HepG2 (cell line): ENCODE measurements around the gene TANGO6. TPM values are rescaled to one million over a fixed set of nuclear protein-coding genes. Genes with fewer than 3 reads are reported as not detected.

Experiments used
- ARNT2 ChIP-seq: sonication (generic); formaldehyde crosslinking; IDR thresholded peaks from 2 replicates; pipeline ENCODE4 v1.8.0; 2022; ENCODE audit warnings: mild to moderate bottlenecking, low read depth, missing genetic modification reagents, moderate library complexity
- DNMT3B ChIP-seq: conservative IDR thresholded peaks from 2 replicates; pipeline ENCODE4 v1.6.1; 2016; ENCODE audit warnings: missing biosample characterization, control low read depth
- FOSL2 ChIP-seq: sonication (generic); formaldehyde crosslinking; IDR thresholded peaks from 2 replicates; pipeline ENCODE4 v1.4.0; 2020; ENCODE audit warnings: missing genetic modification reagents
- FOXA3 ChIP-seq: IDR thresholded peaks from 2 replicates; pipeline ENCODE4 v1.6.1; 2016; ENCODE audit warnings: missing genetic modification reagents, missing compliant biosample characterization
- GABPA ChIP-seq, 2 experiments: IDR thresholded peaks; 2 replicates each; pipeline ENCODE4 v1.6.1; 2011 to 2016; ENCODE audit warnings: low read depth in 2 of 2, low read length in 1 of 2, missing biosample characterization in 1 of 2, missing genetic modification characterization in 1 of 2
- HNF1A ChIP-seq, 2 experiments: sonication (generic) in 1 of 2; formaldehyde crosslinking in 1 of 2; IDR thresholded peaks; 2 replicates each; pipeline versions ENCODE4 v1.4.0 to v1.6.1; 2016 to 2020; ENCODE audit warnings: borderline replicate concordance in 1 of 2, low read depth in 1 of 2, mild to moderate bottlenecking in 1 of 2, missing genetic modification reagents in 1 of 2
- HNRNPK ChIP-seq: fragments of 200-400 bp; formaldehyde crosslinking; IDR thresholded peaks from 2 replicates; pipeline ENCODE4 v1.6.1; 2018; ENCODE audit warnings: low read length, low read depth, moderate library complexity, mild to moderate bottlenecking; ENCODE audit not compliant: poor library complexity, severe bottlenecking
- IRF2 ChIP-seq: IDR thresholded peaks from 2 replicates; pipeline ENCODE4 v1.6.1; 2018; ENCODE audit warnings: missing genetic modification reagents, missing compliant biosample characterization
- MXD3 ChIP-seq: IDR thresholded peaks from 2 replicates; pipeline ENCODE4 v1.6.1; 2016; ENCODE audit warnings: mild to moderate bottlenecking, missing biosample characterization, missing genetic modification reagents
- NFE2L1 ChIP-seq: sonication (generic); formaldehyde crosslinking; IDR thresholded peaks from 2 replicates; pipeline ENCODE4 v1.4.0; 2020; ENCODE audit warnings: missing genetic modification reagents, mild to moderate bottlenecking, borderline replicate concordance
- NKX3-1 ChIP-seq: sonication (generic); formaldehyde crosslinking; IDR thresholded peaks from 2 replicates; pipeline ENCODE4 v1.5.0; 2020; ENCODE audit warnings: missing genetic modification reagents
- RAD51 ChIP-seq: fragments of 450-650 bp; IDR thresholded peaks from 2 replicates; pipeline ENCODE4 v1.6.1; 2016; ENCODE audit warnings: borderline replicate concordance
- SALL2 ChIP-seq: sonication (generic); formaldehyde crosslinking; IDR thresholded peaks from 2 replicates; pipeline ENCODE4 v1.8.1; 2023; ENCODE audit warnings: mild to moderate bottlenecking, missing genetic modification reagents, inconsistent platforms
- SNAI1 ChIP-seq: sonication (generic); formaldehyde crosslinking; IDR thresholded peaks from 2 replicates; pipeline ENCODE4 v1.5.0; 2020; ENCODE audit warnings: mild to moderate bottlenecking, missing genetic modification reagents, borderline replicate concordance
- TFDP1 ChIP-seq: IDR thresholded peaks from 2 replicates; pipeline ENCODE4 v1.6.1; 2016; ENCODE audit warnings: missing compliant biosample characterization, missing genetic modification reagents, borderline replicate concordance
- YEATS2 ChIP-seq: sonication (generic); formaldehyde crosslinking; IDR thresholded peaks from 2 replicates; pipeline ENCODE4 v1.4.0; 2020; ENCODE audit warnings: missing genetic modification reagents, borderline replicate concordance
- ZC3H13 ChIP-seq: sonication (generic); formaldehyde crosslinking; IDR thresholded peaks from 2 replicates; pipeline ENCODE4 v1.8.1; 2023; ENCODE audit warnings: mild to moderate bottlenecking, missing genetic modification reagents, moderate library complexity
- ZNF121 ChIP-seq: sonication (generic); formaldehyde crosslinking; IDR thresholded peaks from 2 replicates; pipeline ENCODE4 v1.5.0; 2020; ENCODE audit warnings: mild to moderate bottlenecking, missing genetic modification reagents
- ZNF546 ChIP-seq: sonication (generic); formaldehyde crosslinking; conservative IDR thresholded peaks from 2 replicates; pipeline ENCODE4 v1.8.1; 2023; ENCODE audit warnings: mild to moderate bottlenecking, missing genetic modification reagents
- ZNF747 ChIP-seq: sonication (generic); formaldehyde crosslinking; IDR thresholded peaks from 2 replicates; pipeline ENCODE4 v1.8.1; 2023; ENCODE audit warnings: missing genetic modification reagents, mild to moderate bottlenecking, borderline replicate concordance
- ZSCAN31 ChIP-seq: sonication (generic); formaldehyde crosslinking; IDR thresholded peaks from 2 replicates; pipeline ENCODE4 v1.5.0; 2020; ENCODE audit warnings: low read depth, mild to moderate bottlenecking, missing genetic modification reagents
- polyA plus RNA-seq, 8 experiments: library from polyadenylated mRNA; depleted of rRNA in 3 of 8; stranded (reverse) in 7 of 8; unstranded in 1 of 8; fragments of >200 nt; fragmentation: Illumina TruSeq in 4 of 8; extraction: Trizol in 4 of 8; gene quantifications; 2 replicates each; pipeline versions ENCODE4 v1.2.1 to v1.2.3, GENCODE V29; 2011 to 2016; ENCODE audit warnings: low read depth in 4 of 8, missing spikeins in 1 of 8, mixed read lengths in 1 of 8; ENCODE audit not compliant: insufficient read depth in 1 of 8
- total RNA-seq, 5 experiments: library from RNA; depleted of rRNA; stranded (reverse); fragments of >200 nt; fragmentation: Illumina TruSeq; extraction: Trizol; gene quantifications; 2 replicates each; pipeline ENCODE4 v1.2.3, GENCODE V29; 2016; ENCODE audit warnings: low read depth in 1 of 5
- TF ChIP-seq, protein P1 (sequence below): sonication (generic); formaldehyde crosslinking; IDR thresholded peaks from 2 replicates; pipeline ENCODE4 v1.5.0; 2020; ENCODE audit warnings: missing genetic modification reagents
- TF ChIP-seq, protein P2 (sequence below): sonication (generic); formaldehyde crosslinking; IDR thresholded peaks from 2 replicates; pipeline ENCODE4 v1.9.0; 2021; ENCODE audit warnings: missing genetic modification reagents, borderline replicate concordance

Gene TANGO6
- total and polyA plus RNA-seq, 2 of the 13 experiments (the other 11 are each of a cell fraction or from before 2014, with no cell fraction given): 7.2 to 13.3 TPM

GRCh38 chr16:68993885-68994284 lies 150.6 kb downstream of the TANGO6 start (continued):
- no peak for TF ChIP-seq MXD3 (CRISPR knock-in tag)
- no peak for TF ChIP-seq ZSCAN31 (CRISPR knock-in tag)
- no peak for TF ChIP-seq FOSL2 (CRISPR knock-in tag)
- peak; percentile 18; the same call in 1 of the 2 replicates for TF ChIP-seq YEATS2 (CRISPR knock-in tag)
- no peak for TF ChIP-seq RAD51
- TF ChIP-seq, protein P1, sequence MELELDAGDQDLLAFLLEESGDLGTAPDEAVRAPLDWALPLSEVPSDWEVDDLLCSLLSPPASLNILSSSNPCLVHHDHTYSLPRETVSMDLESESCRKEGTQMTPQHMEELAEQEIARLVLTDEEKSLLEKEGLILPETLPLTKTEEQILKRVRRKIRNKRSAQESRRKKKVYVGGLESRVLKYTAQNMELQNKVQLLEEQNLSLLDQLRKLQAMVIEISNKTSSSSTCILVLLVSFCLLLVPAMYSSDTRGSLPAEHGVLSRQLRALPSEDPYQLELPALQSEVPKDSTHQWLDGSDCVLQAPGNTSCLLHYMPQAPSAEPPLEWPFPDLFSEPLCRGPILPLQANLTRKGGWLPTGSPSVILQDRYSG (CRISPR knock-in tag): no peak
- TF ChIP-seq HNF1A (IDR thresholded peaks at IDR 0.05; ENCODE audit: low read depth): peak; percentile 81
- TF ChIP-seq HNF1A (CRISPR knock-in tag; IDR thresholded peaks at IDR 0.05; ENCODE audit: borderline replicate concordance): peak; percentile 68; the same call in 1 of the 2 replicates
- TF ChIP-seq IRF2 (CRISPR knock-in tag): no peak
- no peak for TF ChIP-seq ZNF747 (CRISPR knock-in tag)
- no peak for TF ChIP-seq SNAI1
- TF ChIP-seq ZNF546: no peak
- TF ChIP-seq, protein P2, sequence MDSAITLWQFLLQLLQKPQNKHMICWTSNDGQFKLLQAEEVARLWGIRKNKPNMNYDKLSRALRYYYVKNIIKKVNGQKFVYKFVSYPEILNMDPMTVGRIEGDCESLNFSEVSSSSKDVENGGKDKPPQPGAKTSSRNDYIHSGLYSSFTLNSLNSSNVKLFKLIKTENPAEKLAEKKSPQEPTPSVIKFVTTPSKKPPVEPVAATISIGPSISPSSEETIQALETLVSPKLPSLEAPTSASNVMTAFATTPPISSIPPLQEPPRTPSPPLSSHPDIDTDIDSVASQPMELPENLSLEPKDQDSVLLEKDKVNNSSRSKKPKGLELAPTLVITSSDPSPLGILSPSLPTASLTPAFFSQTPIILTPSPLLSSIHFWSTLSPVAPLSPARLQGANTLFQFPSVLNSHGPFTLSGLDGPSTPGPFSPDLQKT (CRISPR knock-in tag): no peak
- TF ChIP-seq TFDP1 (CRISPR knock-in tag): no peak
- no peak for TF ChIP-seq SALL2
- TF ChIP-seq ZC3H13 (CRISPR knock-in tag): no peak
- TF ChIP-seq DNMT3B (CRISPR knock-in tag): no peak
- no peak for TF ChIP-seq GABPA (IDR thresholded peaks at IDR 0.05; ENCODE audit: low read depth, low read length)
- TF ChIP-seq GABPA (CRISPR knock-in tag; IDR thresholded peaks at IDR 0.05; ENCODE audit: low read depth): no peak
- TF ChIP-seq HNRNPK: no peak
- no peak for TF ChIP-seq ZNF121 (CRISPR knock-in tag)
- no peak for TF ChIP-seq NFE2L1 (CRISPR knock-in tag)
- no peak for TF ChIP-seq ARNT2
- TF ChIP-seq NKX3-1 (CRISPR knock-in tag): no peak
- peak; percentile 68; the same call in 1 of the 2 replicates for TF ChIP-seq FOXA3 (CRISPR knock-in tag)
